Inferior parietal cortex (tissue), 1 donor: Measurements from ENCODE around the gene ATP11C.
"Not testable (repeated sequence)": the region's sequence is repeated elsewhere in the genome, so short reads cannot be mapped to it uniquely, and the experiment has no call there.

Experiments
- DNase-seq: peaks from one replicate; pipeline ENCODE4 v3.0.0-alpha.2; 2016; ENCODE audit errors: extremely low spot score

Gene ATP11C

DNA sequence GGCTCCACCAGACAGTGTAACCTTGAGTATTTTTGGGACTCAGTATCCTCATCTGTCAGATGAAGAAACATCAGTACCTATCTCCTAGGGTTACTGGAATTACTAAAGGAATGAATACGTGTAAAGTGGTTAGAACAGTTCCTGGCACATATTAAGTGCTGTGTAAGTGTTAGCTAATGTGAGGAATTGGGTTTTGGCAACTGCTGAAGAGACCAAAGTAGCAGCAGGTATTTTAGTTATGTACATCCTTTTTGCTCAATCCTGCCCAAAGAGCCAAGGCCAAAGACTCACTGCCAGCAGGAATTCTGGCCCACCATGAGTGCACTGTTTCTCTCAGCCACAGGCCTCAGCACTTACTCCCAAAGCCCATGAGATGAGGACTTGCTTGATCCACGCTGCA, 208.2 kb downstream of the ATP11C start:
- no peak for DNase-seq

DNA sequence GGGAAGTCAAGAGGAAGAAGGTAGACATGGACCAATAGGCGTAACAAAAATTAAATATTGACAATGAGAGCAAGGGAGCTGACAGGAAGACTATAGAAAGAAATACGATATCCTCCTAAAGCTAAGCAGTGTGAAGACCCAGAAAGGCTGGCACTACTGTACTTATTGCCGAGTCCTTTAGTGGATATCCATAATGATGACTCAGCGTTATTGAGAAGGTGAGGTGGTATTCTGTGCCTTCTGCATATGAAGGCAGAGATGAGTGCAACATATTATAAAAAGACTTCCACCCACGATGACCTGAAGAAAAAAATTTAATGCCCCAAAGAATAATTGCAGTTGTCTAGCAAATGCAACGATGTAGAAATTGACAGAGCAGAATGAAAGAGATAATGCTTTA, 211.9 kb downstream of the ATP11C start:
- DNase-seq = no peak

DNA sequence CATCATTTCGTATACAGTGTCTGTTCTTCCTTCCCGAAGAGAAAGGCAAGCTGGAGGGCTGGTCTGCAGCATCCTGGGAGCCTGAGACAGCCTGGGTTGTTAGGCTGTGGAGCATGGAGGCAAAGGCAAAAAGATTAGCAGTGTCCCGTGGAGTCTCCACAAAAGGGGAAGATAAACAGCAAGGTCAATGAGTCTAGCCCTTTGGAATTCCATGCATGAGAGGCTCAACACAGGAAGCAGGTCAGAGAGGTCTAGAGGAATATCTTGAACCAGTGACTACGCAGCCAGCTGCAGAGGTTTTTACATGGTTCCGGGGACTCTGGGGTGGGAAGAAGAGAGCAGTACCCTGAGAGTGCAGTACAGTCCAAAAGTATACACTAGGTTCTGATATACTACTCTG, 212.7 kb downstream of the ATP11C start:
- DNase-seq = no peak

DNA sequence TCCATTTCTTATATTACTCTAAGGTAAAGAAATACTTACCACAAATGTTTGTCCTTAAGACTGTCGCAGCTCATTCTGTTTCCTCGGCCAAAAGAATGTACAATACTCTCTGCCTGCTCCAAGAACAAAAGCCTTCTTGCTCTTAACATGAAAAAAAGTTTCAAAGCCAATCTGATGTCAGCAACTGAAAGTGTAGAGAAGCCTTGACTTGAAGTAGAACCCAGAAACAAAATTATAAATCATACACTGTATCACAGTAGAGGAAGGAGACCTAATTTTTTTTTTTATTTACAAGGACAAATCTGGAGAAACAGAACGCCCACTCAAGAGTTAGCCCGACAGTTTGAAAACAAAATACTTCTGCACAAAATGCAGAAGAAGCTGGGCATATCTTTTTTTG, 224.8 kb downstream of the ATP11C start, which contains the start of gene MCF2:
MCF2 (minus strand) TSS at position 101 of the 400 bp plus-strand sequence. CDS start 56,423 bp downstream, outside the sequence.
- no peak for DNase-seq

DNA sequence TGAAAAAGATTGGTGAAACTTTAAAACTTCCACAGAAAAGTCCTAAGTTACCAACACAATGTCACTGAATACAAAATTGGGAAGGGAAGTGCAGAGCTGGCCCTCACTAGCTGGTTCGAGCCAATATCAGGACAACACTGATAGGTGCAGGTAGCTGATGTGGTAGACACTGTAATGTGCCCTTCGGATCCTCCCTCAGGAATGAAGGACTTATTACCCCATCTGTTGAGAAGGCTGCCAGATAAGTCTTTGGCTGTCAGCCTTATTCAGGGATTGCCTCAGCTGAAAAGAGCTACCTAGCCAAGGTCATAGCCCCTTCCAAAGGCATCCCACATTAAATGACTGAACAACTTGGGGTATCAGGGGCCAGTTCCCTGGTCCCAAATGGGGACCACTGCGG, 230.2 kb downstream of the ATP11C start:
- DNase-seq = no peak

DNA sequence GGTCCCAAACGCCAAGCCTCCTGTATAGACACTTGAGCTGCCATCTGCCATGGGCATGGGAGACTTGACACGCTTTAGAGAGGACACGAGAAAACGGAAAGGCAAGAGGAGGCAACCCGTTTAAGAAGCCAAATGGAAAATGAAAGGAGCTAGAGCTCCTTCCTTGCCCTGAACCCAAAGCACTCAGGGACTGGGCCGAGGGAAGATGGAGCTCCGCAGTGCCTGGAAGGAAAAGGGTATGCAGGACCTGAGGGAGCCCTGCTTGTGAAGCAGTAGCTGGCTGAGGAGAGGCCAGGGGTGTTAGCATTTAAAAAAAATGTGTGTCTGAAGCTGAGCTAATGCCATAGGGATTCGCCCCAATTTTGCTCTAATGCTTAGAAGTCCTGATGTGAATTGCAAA, 239.9 kb downstream of the ATP11C start:
- DNase-seq = no peak

DNA sequence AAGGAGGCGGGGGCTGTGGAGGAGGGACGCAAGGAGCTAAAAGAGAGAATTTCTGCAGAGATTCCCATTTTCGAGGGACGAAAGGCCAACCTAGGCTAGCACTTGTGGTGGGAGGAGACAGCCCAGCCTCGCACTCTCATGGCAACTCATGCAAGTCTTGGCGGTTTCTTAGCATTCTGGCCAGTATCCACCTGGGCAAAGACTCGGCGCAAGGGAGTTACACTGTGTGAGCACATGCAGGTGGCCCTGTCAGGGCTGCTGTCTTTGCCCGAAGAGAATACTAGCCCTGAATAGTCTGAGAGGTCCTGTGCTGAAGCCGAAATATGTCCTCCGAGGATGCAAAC, 240.4 kb downstream of the ATP11C start:
- no peak for DNase-seq

DNA sequence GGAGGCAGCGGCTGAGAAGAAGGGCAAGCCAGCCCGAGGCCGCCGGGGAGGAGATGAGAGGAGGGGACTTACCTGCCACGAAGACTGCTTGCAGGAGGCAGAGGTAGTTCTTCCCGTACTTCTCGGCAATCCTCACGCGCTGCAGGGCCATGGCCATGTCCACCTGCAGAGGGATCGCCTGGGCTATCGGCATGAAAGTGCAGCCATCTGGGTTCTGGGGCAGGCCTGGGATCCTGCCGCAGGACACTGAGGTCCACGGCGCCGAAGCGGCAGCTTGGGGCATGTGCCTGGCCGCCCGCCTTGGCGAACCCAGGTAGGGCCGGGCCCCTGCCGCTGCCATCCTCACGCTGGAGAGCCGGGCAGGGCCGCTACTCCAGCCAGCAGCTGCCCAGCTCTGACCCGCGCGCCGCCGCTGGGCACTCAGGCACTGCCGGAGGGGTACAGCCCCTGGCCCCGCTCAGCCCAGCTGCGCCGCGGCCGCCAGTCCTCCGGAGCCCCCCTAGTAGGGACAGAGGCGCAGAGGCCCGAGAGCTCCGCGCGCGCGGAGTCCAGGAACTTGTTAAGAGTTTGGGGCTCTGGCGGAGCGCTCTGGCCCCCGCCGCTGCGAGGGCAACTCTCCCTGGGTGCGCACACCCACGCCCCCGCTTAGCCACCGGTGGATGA, 240.9 kb downstream of the ATP11C start:
- no peak for DNase-seq

DNA sequence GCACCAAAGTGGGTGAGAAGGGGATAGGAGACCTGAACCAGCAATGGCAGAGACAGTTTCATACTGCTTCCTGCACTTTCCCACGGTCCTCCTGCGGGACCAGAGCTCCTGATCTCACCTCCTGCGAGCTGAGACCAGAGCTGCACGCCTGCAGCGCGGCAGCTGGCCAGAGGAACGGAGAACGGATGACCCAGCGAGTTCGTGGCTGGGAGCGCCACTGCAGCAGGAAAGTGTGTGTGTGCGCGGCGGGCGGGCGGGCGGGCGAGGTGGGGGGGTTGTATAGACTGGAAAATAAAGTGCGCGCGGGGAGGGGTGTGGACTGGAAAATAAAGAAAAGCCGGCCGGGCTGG, 241.4 kb downstream of the ATP11C start:
- DNase-seq = no peak

DNA sequence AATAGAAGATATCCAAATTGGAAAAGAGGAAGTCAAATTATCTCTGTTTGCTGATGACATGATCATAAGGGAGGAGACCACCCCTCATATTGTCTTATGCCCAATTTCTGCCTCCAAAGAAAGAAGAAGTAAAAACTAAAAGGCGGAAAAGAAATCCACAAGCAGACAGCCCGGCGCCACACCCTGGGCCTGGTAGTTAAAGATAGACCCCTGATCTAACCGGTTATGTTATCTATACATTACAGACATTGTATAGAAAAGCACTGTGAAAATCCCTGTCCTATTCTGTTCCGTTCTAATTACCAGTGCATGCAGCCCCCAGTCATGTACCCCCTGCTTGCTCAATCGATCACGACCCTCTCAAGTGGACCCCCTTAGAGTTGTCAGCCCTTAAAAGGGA, 247.7 kb downstream of the ATP11C start:
- not testable (repeated sequence) for DNase-seq

DNA sequence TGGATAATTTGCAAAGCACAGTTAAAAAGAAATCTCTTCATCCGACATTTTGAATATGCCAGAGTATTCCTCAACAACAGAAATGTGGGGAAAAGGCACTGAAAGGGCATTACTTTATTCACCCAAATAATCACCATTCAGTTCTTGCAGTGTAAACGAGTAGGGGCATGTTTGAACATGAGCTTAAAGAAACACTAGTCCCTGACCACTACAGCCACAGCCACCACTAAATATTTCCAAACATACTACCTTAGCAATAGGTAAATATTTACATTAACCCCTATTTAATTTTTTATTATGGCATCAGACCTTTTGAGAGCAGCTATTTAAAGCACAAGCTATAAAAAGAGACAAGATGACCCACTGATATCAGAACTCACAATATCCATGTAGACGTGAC, 252.5 kb downstream of the ATP11C start:
- DNase-seq = no peak
